A673 (cell line): ENCODE data around the gene GNAT2. TPM values are rescaled to one million over a fixed set of nuclear protein-coding genes. Genes with fewer than 3 reads are reported as not detected.
A peak's percentile ranks its signal among the peaks of the same experiment; 100 is the strongest.
"Not testable (repeated sequence)": the region's sequence is repeated elsewhere in the genome, so short reads cannot be mapped to it uniquely, and the experiment has no call there.

Source experiments
- BruUV-seq: library from RNA; stranded (reverse); fragments of 400-500 nt; replicated peaks from 2 replicates; lab custom pipeline; 2021; lab: Mats Ljungman, UMichigan
- CTCF ChIA-PET: fragments of 300-600 bp; sonication (Branson Sonifier 250); formaldehyde crosslinking; loops from one replicate; lab custom pipeline; 2022; ENCODE audit warnings: antibody characterized with exemption; lab: Charles Lee
- POLR2A ChIA-PET: fragments of 300-600 bp; sonication (Branson Sonifier 250); formaldehyde crosslinking; loops from one replicate; lab custom pipeline; 2022; ENCODE audit warnings: antibody characterized with exemption; ENCODE audit not compliant: low non-redundant PET; lab: Charles Lee
- DNase-seq: peaks from one replicate; pipeline ENCODE4 v3.0.0-alpha.2; 2015; ENCODE audit warnings: low spot score
- H3K27ac ChIP-seq: fragments of 200-600 bp; sonication (generic); 2 replicates; pipeline ENCODE4 v1.5.1; 2016; ENCODE audit warnings: mixed run types, low read depth, mild to moderate bottlenecking, mixed read lengths, antibody characterized with exemption, low read length; ENCODE audit not compliant: poor library complexity, severe bottlenecking
- H3K27me3 ChIP-seq: fragments of 200-600 bp; sonication (generic); replicated peaks from 2 replicates; pipeline ENCODE4 v1.6.1; 2017; ENCODE audit warnings: mixed run types, low read depth, mild to moderate bottlenecking, mixed read lengths, antibody characterized with exemption, low read length; ENCODE audit not compliant: insufficient read depth, poor library complexity
- H3K36me3 ChIP-seq: fragments of 200-600 bp; sonication (generic); 2 replicates; pipeline ENCODE4 v1.6.1; 2016; ENCODE audit warnings: mixed run types, mild to moderate bottlenecking, mixed read lengths, antibody characterized with exemption, low read length; ENCODE audit not compliant: insufficient read depth, poor library complexity, severe bottlenecking
- H3K4me1 ChIP-seq: fragments of 200-600 bp; sonication (generic); 2 replicates; pipeline ENCODE4 v1.6.1; 2017; ENCODE audit warnings: mixed run types, mild to moderate bottlenecking, mixed read lengths, antibody characterized with exemption, low read length; ENCODE audit not compliant: insufficient read depth, poor library complexity, severe bottlenecking
- H3K4me3 ChIP-seq: fragments of 200-600 bp; sonication (generic); 2 replicates; pipeline ENCODE4 v1.5.1; 2016; ENCODE audit warnings: low read depth, mixed run types, mild to moderate bottlenecking, mixed read lengths, low read length; ENCODE audit not compliant: poor library complexity, severe bottlenecking
- H3K9me3 ChIP-seq: fragments of 200-600 bp; sonication (generic); 2 replicates; pipeline ENCODE4 v1.6.1; 2016; ENCODE audit warnings: mixed run types, low read depth, mild to moderate bottlenecking, mixed read lengths, antibody characterized with exemption, low read length; ENCODE audit not compliant: poor library complexity, severe bottlenecking
- EZH2 ChIP-seq: fragments of 200-600 bp; sonication (generic); IDR thresholded peaks from 2 replicates; pipeline ENCODE4 v1.6.1; 2017; ENCODE audit warnings: borderline replicate concordance, low read depth, mild to moderate bottlenecking, mixed read lengths, antibody characterized with exemption, low read length; ENCODE audit not compliant: poor library complexity, severe bottlenecking
- intact Hi-C: fragments of 100-400 bp; cut with micrococcal nuclease; formaldehyde crosslinking; loops from one replicate; pipeline ENCODE4 v1.10.0; 2022; ENCODE audit not compliant: unreplicated experiment
- total RNA-seq: library from RNA; stranded (reverse); gene quantifications from 2 replicates; pipeline ENCODE4 v1.2.3, GENCODE V29; 2021
- TF ChIP-seq, protein P1 (sequence below): fragments of 300-800, 200-600 bp; sonication (generic); conservative IDR thresholded peaks from 2 replicates; pipeline ENCODE4 v1.5.1; 2017; ENCODE audit warnings: low read depth, mild to moderate bottlenecking, antibody characterized with exemption, low read length, moderate library complexity, mixed read lengths

Gene GNAT2
- total RNA-seq, 1 experiment from 2014 or later, result not detected

GRCh38 chr1:109664671-109665070 lies 45.3 kb upstream of the GNAT2 start:
- BruUV-seq, result no TSS peak
- no peaks in the 10 kb centered on the region for H3K27me3 ChIP-seq
- POLR2A ChIA-PET, result no interaction called here

DNA sequence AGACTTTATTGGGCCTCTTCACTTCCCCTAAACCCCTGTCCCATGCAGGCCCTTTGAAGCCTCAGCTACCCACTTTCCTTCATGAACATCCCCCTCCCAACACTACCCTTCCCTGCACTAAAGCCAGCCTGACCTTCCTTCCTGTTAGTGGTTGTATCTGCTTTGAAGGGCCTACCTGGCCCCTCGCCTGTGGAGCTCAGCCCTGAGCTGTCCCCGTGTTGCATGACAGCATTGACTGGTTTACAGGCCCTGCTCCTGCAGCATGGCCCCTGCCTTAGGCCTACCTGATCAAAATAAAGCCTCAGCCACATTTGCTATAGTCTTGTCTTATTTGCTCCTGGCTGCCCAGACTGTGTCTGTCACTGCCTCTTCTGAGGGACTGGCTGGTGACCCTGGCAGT lies 42.0 kb upstream of the GNAT2 start:
- H3K27ac ChIP-seq, result no peak overlapping the region
- peak; percentile 0 for DNase-seq
- ChIA-PET POLR2A (no interaction called here), CTCF (no interaction called here)
- no peaks in the 10 kb centered on the region for H3K27me3 ChIP-seq
- TF ChIP-seq EZH2, result no peak
- TF ChIP-seq, protein P1, sequence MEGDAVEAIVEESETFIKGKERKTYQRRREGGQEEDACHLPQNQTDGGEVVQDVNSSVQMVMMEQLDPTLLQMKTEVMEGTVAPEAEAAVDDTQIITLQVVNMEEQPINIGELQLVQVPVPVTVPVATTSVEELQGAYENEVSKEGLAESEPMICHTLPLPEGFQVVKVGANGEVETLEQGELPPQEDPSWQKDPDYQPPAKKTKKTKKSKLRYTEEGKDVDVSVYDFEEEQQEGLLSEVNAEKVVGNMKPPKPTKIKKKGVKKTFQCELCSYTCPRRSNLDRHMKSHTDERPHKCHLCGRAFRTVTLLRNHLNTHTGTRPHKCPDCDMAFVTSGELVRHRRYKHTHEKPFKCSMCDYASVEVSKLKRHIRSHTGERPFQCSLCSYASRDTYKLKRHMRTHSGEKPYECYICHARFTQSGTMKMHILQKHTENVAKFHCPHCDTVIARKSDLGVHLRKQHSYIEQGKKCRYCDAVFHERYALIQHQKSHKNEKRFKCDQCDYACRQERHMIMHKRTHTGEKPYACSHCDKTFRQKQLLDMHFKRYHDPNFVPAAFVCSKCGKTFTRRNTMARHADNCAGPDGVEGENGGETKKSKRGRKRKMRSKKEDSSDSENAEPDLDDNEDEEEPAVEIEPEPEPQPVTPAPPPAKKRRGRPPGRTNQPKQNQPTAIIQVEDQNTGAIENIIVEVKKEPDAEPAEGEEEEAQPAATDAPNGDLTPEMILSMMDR, result no peak
- no peaks in the 10 kb centered on the region for H3K9me3 ChIP-seq
- intact Hi-C loops, result no loop called here
- BruUV-seq, result no TSS peak
- no peaks in the 10 kb centered on the region for H3K4me1 ChIP-seq
- no peak overlapping the region for H3K4me3 ChIP-seq
- H3K36me3 ChIP-seq, result peaks cover 40% of the 10 kb centered on the region

More at GRCh38 chr1:109664671-109665070, 45.3 kb upstream of the GNAT2 start:
- Histone ChIP-seq H3K9me3 (no peaks in the 10 kb centered on the region), H3K4me1 (peaks cover 12% of the 10 kb centered on the region), H3K36me3 (peaks cover 21% of the 10 kb centered on the region), H3K27ac (no peak overlapping the region), H3K4me3 (no peak overlapping the region)
- CTCF ChIA-PET, result no interaction called here
- TF ChIP-seq EZH2, result no peak
- TF ChIP-seq, protein P1, result no peak
- intact Hi-C loops, result no loop called here
- no peak for DNase-seq

DNA sequence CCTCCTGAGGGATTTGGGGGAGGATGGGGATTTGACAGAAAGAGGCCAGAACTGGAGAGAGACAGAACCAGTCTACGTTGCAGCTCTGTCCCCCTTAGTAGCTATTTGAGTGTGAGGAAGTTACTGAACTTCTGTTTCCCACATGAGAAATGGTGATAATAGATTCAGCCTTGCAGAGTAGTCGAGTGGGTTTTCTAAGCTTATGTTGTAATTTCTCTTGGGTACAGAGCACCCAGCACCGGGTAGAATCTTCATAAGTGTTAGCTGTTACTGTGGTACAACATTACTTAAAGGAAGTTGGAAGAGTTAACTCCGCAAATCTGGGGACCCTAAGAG lies 41.2 kb upstream of the GNAT2 start:
- H3K4me1 ChIP-seq, CTCF ChIA-PET, H3K9me3 ChIP-seq, H3K27ac ChIP-seq, intact Hi-C loops, H3K4me3 ChIP-seq, BruUV-seq, H3K27me3 ChIP-seq: not testable (repeated sequence)
- peak; percentile 1 for DNase-seq
- peaks cover 40% of the 10 kb centered on the region for H3K36me3 ChIP-seq
- POLR2A ChIA-PET, result interaction anchor here (0.6 kb wide), 1 partner anchor 112 kb away, joined by 5 read pairs; no protein-coding TSS in a partner anchor

GRCh38 chr1:109659997-109660690 lies 40.7 kb upstream of the GNAT2 start:
- ChIA-PET CTCF (no interaction called here), POLR2A (interaction anchor here (0.6 kb wide), 1 partner anchor 111 kb away, joined by 5 read pairs; no protein-coding TSS in a partner anchor)
- Histone ChIP-seq H3K36me3 (peaks cover 40% of the 10 kb centered on the region), H3K27ac (no peak overlapping the region), H3K9me3 (no peaks in the 10 kb centered on the region), H3K4me3 (no peak overlapping the region), H3K4me1 (peaks cover 2% of the 10 kb centered on the region), H3K27me3 (no peaks in the 10 kb centered on the region)
- no TSS peak for BruUV-seq
- TF ChIP-seq, protein P1, result no peak
- TF ChIP-seq EZH2, result no peak
- peak; percentile 1 for DNase-seq
- intact Hi-C loops, result no loop called here
